ENCODE results near the gene REXO1.

DNA sequence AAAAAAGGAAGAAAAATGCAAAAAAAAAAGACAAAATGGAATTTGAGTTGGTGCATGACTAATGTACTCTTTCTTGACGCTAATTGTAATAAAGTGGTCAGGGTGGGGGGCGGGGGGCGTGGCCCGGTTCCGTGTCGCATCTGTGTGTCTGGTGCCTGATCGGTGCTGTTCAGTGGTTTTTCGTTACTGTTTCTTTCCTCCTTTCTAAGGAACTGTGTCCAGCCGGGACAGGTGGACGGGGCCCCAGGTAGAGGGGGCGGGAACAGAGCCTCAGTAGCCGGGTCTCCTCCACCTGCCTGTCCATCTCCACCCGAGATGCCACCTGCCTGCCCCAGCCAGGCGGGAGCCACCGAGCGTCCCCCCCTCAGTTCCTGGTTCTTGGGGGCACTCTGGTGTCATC is 68.7 kb downstream of the REXO1 start:
- TF ChIP-seq, protein P1, sequence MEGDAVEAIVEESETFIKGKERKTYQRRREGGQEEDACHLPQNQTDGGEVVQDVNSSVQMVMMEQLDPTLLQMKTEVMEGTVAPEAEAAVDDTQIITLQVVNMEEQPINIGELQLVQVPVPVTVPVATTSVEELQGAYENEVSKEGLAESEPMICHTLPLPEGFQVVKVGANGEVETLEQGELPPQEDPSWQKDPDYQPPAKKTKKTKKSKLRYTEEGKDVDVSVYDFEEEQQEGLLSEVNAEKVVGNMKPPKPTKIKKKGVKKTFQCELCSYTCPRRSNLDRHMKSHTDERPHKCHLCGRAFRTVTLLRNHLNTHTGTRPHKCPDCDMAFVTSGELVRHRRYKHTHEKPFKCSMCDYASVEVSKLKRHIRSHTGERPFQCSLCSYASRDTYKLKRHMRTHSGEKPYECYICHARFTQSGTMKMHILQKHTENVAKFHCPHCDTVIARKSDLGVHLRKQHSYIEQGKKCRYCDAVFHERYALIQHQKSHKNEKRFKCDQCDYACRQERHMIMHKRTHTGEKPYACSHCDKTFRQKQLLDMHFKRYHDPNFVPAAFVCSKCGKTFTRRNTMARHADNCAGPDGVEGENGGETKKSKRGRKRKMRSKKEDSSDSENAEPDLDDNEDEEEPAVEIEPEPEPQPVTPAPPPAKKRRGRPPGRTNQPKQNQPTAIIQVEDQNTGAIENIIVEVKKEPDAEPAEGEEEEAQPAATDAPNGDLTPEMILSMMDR (IDR thresholded peaks at IDR 0.05) = no peak
- TF ChIP-seq POLR2AphosphoS5 (IDR thresholded peaks at IDR 0.05) = no peak
- no peak for TF ChIP-seq POLR2A (IDR thresholded peaks at IDR 0.05)
